OCI-LY1 (cell line): ENCODE results near the gene ZBTB32.

Experiments
- H2AFZ ChIP-seq: fragments of 200-600 bp; sonication (generic), shearing (Covaris generic); 2 replicates; pipeline ENCODE4 v1.6.0; 2014; ENCODE audit warnings: antibody characterized with exemption, mild to moderate bottlenecking, low read length
- H3F3A ChIP-seq: fragments of 200-600 bp; sonication (generic), shearing (Covaris generic); 2 replicates; pipeline ENCODE4 v1.6.0; 2014; ENCODE audit warnings: mild to moderate bottlenecking, antibody characterized with exemption, low read length, moderate library complexity; ENCODE audit not compliant: insufficient read depth
- H3K27ac ChIP-seq: fragments of 200-600 bp; sonication (generic); 2 replicates; pipeline ENCODE4 v1.5.1; 2014; ENCODE audit warnings: low read length, mixed run types, mild to moderate bottlenecking, low read depth; ENCODE audit not compliant: poor library complexity, severe bottlenecking
- H3K27me3 ChIP-seq: fragments of 200-600 bp; sonication (generic); 2 replicates; pipeline ENCODE4 v1.6.0; 2014; ENCODE audit warnings: antibody characterized with exemption, mild to moderate bottlenecking, low read length, moderate library complexity; ENCODE audit not compliant: insufficient read depth
- H3K36me3 ChIP-seq: fragments of 200-600 bp; sonication (generic); 2 replicates; pipeline ENCODE4 v1.6.1; 2014; ENCODE audit warnings: mild to moderate bottlenecking, antibody characterized with exemption, low read length, moderate library complexity, mixed read lengths; ENCODE audit not compliant: insufficient read depth
- H3K4me1 ChIP-seq: fragments of 200-600 bp; sonication (generic); 2 replicates; pipeline ENCODE4 v1.5.1; 2014; ENCODE audit warnings: mild to moderate bottlenecking, low read length, moderate library complexity; ENCODE audit not compliant: insufficient read depth, severe bottlenecking
- H3K4me2 ChIP-seq: fragments of 200-600 bp; sonication (generic), shearing (Covaris generic); 2 replicates; pipeline ENCODE4 v1.6.1; 2014; ENCODE audit warnings: low read length
- H3K4me3 ChIP-seq: fragments of 200-600 bp; sonication (generic); 2 replicates; pipeline ENCODE4 v1.5.1; 2014; ENCODE audit warnings: low read length, low read depth, mild to moderate bottlenecking, mixed read lengths; ENCODE audit not compliant: poor library complexity, severe bottlenecking
- H3K79me2 ChIP-seq: fragments of 200-600 bp; shearing (Covaris generic); 2 replicates; pipeline ENCODE4 v1.6.1; 2016; ENCODE audit warnings: mixed run types, low read length, mixed read lengths; ENCODE audit not compliant: insufficient read depth
- H3K9ac ChIP-seq: fragments of 200-600 bp; sonication (generic), shearing (Covaris generic); 2 replicates; pipeline ENCODE4 v1.6.1; 2014; ENCODE audit warnings: mild to moderate bottlenecking, low read length, mixed read lengths
- H3K9me2 ChIP-seq: fragments of 200-600 bp; sonication (generic), shearing (Covaris generic); 2 replicates; pipeline ENCODE4 v1.6.1; 2014; ENCODE audit warnings: low read depth, mild to moderate bottlenecking, low read length, mixed read lengths
- H3K9me3 ChIP-seq: fragments of 200-600 bp; shearing (Covaris generic); 2 replicates; pipeline ENCODE4 v1.6.1; 2014; ENCODE audit warnings: low read length, mixed read lengths
- H4K20me1 ChIP-seq: fragments of 200-600 bp; sonication (generic), shearing (Covaris generic); 2 replicates; pipeline ENCODE4 v1.6.0; 2016; ENCODE audit warnings: mild to moderate bottlenecking, low read length; ENCODE audit not compliant: insufficient read depth
- EZH2 ChIP-seq: fragments of 200-600 bp; sonication (generic), shearing (Covaris generic); IDR thresholded peaks from 2 replicates; pipeline ENCODE4 v1.8.0; 2017; ENCODE audit warnings: borderline replicate concordance, mixed run types, mild to moderate bottlenecking, antibody characterized with exemption, low read length, moderate library complexity, mixed read lengths
- TF ChIP-seq, protein P1 (sequence below): fragments of 200-600 bp; sonication (generic), shearing (Covaris generic); IDR thresholded peaks from 2 replicates; pipeline ENCODE4 v1.5.1; 2017; ENCODE audit warnings: mild to moderate bottlenecking, antibody characterized with exemption, low read length, moderate library complexity, mixed read lengths

ZBTB32 gene

GRCh38 chr19:35759697-35760096, 55.3 kb downstream of the ZBTB32 start:
- peaks cover 21% of the 10 kb centered on the region for H3K4me1 ChIP-seq
- no peak overlapping the region for H3K27ac ChIP-seq
- no peaks in the 10 kb centered on the region for H3F3A ChIP-seq
- H3K27me3 ChIP-seq = no peaks in the 10 kb centered on the region
- no peaks in the 10 kb centered on the region for H3K79me2 ChIP-seq
- H4K20me1 ChIP-seq = no peaks in the 10 kb centered on the region
- peak overlapping the region; percentile 92 for H3K4me3 ChIP-seq
- H3K9me3 ChIP-seq = no peaks in the 10 kb centered on the region
- no peak overlapping the region for H2AFZ ChIP-seq
- peak overlapping the region; percentile 93; the same call in 1 of the 2 replicates for H3K9ac ChIP-seq
- peak overlapping the region; percentile 73; the same call in 1 of the 2 replicates for H3K4me2 ChIP-seq
- TF ChIP-seq, protein P1, sequence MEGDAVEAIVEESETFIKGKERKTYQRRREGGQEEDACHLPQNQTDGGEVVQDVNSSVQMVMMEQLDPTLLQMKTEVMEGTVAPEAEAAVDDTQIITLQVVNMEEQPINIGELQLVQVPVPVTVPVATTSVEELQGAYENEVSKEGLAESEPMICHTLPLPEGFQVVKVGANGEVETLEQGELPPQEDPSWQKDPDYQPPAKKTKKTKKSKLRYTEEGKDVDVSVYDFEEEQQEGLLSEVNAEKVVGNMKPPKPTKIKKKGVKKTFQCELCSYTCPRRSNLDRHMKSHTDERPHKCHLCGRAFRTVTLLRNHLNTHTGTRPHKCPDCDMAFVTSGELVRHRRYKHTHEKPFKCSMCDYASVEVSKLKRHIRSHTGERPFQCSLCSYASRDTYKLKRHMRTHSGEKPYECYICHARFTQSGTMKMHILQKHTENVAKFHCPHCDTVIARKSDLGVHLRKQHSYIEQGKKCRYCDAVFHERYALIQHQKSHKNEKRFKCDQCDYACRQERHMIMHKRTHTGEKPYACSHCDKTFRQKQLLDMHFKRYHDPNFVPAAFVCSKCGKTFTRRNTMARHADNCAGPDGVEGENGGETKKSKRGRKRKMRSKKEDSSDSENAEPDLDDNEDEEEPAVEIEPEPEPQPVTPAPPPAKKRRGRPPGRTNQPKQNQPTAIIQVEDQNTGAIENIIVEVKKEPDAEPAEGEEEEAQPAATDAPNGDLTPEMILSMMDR = no peak
- TF ChIP-seq EZH2 = no peak
- no peaks in the 10 kb centered on the region for H3K9me2 ChIP-seq
- peaks cover 28% of the 10 kb centered on the region for H3K36me3 ChIP-seq

- H3K36me3 ChIP-seq = peaks cover 35% of the 10 kb centered on the region
Observed at GRCh38 chr19:35760711-35761349, 56.5 kb downstream of the ZBTB32 start.

DNA sequence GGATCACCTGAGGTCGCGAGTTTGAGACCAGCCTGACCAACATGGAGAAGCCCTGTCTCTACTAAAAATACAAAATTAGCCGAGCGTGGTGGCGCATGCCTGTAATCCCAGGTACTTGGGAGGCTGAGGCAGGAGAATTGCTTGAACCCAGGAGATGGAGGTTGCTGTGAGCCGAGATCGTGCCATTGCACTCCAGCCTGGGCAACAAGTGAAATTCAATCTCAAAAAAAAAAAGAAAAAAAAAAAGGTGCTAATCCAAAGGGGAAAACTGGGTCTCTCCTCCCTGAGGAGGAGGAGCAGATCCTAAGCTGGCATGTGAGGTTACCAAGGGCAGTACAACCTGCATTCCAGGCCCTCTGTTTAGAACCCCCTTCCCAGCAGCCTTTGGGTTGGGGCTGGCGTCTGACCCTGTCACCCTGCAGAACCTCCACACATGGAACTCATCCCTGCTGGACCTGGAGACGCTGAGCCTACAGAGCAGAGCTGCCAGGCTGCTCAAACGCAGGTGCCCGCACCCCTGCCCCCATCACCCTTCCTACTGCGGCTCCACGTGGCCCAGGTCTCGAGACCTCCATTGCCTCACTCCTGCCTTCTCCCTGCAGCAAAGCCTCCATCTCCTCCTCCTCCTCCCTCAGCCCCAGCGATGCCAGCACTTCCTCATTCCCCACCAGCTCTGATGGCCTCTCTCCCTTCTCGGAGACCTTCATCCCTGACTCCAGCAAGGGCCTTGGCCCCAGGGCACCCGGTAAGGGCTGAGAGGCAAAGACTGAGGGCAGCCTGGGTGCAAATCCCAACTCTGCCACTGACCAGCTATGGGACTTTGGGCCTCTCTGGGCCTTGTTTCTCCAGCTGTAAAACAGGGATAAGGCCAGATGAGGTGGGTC, 60.3 kb downstream of the ZBTB32 start:
- no peaks in the 10 kb centered on the region for H3K9me3 ChIP-seq
- no peaks in the 10 kb centered on the region for H4K20me1 ChIP-seq
- no peaks in the 10 kb centered on the region for H3K79me2 ChIP-seq
- H3K9ac ChIP-seq = no peak overlapping the region
- no peaks in the 10 kb centered on the region for H3F3A ChIP-seq
- H3K36me3 ChIP-seq = peaks cover 40% of the 10 kb centered on the region
- TF ChIP-seq, protein P1 = no peak
- no peak overlapping the region for H3K27ac ChIP-seq
- no peak overlapping the region for H3K4me2 ChIP-seq
- H3K4me3 ChIP-seq = no peak overlapping the region
- H3K9me2 ChIP-seq = no peaks in the 10 kb centered on the region
- H3K27me3 ChIP-seq = no peaks in the 10 kb centered on the region
- peaks cover 2% of the 10 kb centered on the region for H3K4me1 ChIP-seq
- no peak overlapping the region for H2AFZ ChIP-seq

More at GRCh38 chr19:35760711-35761349, 56.5 kb downstream of the ZBTB32 start:
- no peaks in the 10 kb centered on the region for H3F3A ChIP-seq
- H3K4me1 ChIP-seq = peaks cover 21% of the 10 kb centered on the region
- no peaks in the 10 kb centered on the region for H3K79me2 ChIP-seq
- H3K4me2 ChIP-seq = no peak overlapping the region
- no peaks in the 10 kb centered on the region for H3K27me3 ChIP-seq
- no peak overlapping the region for H2AFZ ChIP-seq
- no peak overlapping the region for H3K4me3 ChIP-seq
- TF ChIP-seq, protein P1 = no peak
- TF ChIP-seq EZH2 = no peak
- H3K9me3 ChIP-seq = no peaks in the 10 kb centered on the region
- H3K27ac ChIP-seq = no peak overlapping the region
- H3K9me2 ChIP-seq = no peaks in the 10 kb centered on the region
- no peak overlapping the region for H3K9ac ChIP-seq
- H4K20me1 ChIP-seq = no peaks in the 10 kb centered on the region
